ENCODE data around the gene PALLD.

The PALLD gene

DNA sequence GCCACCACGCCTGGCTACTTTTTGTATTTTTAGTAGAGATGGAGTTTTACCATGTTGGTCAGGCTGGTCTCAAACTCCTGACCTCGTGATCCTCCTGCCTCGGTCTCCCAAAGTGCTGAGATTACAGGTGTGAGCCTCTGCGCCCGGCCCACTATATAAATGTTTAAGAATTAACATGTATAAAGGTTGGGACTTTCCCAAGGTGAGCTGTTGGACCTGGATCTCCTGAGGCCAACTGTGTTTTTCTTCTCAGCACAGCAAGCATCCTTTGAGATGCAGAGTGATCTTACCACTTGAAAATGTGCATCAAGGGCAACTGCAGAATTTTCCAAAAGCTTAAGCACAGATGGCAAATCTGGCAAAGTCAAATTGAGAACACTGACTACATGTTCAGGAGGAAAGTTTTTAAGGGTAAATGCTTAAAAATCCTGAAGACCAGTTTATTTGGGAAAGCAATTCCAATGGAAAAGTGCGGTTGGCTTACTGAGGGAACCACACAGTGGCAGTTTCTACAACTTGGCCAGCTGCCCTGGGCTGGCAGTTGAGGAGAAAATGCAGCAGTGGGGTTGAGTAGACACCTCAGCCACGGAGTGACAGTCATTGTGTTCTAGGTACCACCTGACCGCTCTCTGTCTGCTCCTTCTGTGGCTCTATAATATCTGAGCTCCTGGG is 344.3 kb downstream of the PALLD start:
- no peak for DNase-seq

- DNase-seq, result no peak
These were observed 344.8 kb downstream of the PALLD start for GRCh38 chr4:168841672-168842019.

DNA sequence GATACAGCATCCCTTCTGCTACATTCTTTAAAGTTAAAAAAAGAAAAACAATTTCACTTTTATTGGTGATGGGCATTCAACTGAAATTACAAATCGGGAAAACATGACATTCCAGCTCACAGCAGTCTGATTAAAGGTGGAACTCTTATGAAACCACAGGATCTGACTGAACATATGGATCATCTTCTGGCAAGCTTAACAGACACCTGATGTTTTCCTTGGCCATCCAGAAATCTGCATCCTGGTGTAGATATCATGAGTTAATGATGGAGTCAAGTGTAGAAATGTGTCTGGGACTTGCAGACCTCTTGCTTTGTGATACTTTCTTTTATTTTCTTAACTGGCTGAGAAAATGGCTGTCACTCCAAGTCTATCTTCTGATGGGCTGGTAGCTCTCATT is 345.3 kb downstream of the PALLD start:
- no peak for DNase-seq

- no peak for DNase-seq
These were observed 346.8 kb downstream of the PALLD start for GRCh38 chr4:168843635-168844034.

- DNase-seq, result no peak
These were observed 347.6 kb downstream of the PALLD start for GRCh38 chr4:168844353-168845049.

DNA sequence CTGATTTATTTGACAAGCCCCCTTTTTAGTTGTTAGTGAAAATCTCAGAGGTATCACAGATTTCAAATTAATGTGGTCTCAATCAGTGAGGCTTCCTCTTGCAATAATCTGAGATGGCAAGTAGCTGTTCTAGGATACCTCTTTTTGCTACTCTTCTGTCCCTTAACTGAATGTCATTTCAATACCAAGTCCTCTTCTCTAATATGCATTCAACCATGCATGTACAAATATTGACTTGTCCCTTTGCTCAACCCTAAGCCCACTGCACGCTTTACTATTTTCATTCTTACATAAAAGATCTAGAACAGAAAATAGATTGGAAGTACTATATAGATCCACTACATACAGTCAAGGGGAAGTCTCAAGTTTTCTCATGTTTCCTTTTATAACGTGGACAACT is 349.0 kb downstream of the PALLD start:
- DNase-seq, result no peak

- DNase-seq, result no peak
These were observed 349.6 kb downstream of the PALLD start for GRCh38 chr4:168846414-168846813.

DNA sequence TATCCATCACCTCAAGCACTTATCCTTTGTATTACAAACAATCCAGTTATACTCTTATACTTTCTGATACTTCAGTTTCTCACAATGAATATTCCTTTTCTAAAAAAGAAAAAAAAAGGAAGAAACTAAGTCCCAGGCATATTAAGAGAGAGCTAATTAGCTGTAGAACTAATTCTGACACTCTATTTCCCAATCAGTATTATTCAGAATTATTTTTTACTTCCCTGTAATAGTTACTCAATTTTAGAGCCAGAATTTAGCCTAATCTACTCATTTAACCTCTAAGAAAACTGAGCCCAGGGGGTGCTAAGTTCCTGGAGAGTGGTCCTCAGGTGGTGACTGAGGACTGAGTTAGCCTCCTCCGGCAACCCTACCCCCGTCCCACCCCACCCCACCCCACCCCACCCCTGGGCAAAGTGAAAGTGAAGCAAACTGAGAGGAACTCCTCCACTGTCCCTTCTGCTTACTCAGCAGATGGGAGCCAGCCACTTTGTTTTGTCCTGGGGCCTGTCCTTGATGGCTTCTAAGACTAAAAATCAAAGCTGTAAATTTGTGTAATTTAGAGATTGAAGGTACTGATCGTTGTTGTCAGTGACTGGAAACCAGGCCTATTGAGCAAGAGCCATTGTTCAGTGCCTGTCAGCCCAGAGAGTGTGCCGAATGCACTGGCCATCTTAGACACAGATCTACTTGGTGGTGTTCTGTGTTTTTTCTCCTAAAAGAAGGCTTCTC is 351.1 kb downstream of the PALLD start:
- DNase-seq, result no peak

- no peak for DNase-seq
These were observed 352.3 kb downstream of the PALLD start for GRCh38 chr4:168849030-168849675.

- DNase-seq, result no peak
These were observed 353.1 kb downstream of the PALLD start for GRCh38 chr4:168849997-168850396.

DNA sequence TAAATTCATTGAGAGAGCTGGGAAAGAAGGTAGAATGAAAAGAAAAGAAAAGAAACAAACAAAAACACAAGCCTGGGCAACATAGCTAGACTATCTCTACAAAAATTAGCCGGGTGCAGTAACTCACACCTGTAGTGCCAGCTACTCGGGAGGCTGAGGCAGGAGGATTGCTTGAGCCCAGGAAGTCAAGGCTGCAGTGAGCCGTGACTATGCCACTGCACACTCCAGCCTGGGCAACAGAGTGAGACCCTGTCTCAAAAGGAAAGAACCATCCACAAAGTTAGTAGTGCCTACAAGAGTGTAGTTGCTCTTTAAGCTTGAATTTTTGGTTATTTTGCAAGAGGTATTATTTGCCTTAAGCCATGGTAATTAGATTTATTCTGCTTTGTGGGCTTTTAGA is 355.5 kb downstream of the PALLD start:
- DNase-seq, result no peak

- no peak for DNase-seq
These were observed 356.3 kb downstream of the PALLD start for GRCh38 chr4:168852933-168853713.

DNA sequence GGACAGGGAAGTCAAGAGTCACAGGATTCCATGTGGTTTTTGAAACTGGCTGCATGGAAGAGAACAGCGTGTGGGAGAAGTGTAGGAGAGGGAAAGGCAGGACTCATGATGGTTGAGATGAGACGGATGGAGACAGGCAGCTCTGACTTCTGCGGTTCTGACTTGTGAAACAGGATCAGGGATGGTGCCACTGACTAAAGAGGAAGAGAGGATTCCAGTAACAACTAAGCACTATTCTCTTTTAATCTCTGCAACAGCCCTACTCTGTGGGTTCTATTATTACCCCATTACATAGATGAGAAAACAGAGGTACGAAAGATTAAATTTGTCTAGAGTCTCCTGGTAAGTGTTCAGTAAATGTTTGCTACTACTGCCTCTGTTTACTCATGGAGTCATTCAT is 356.9 kb downstream of the PALLD start:
- no peak for DNase-seq

GRCh38 chr4:168854350-168854921 is 357.6 kb downstream of the PALLD start:
- DNase-seq, result no peak

- DNase-seq, result no peak
These were observed 359.5 kb downstream of the PALLD start for GRCh38 chr4:168856312-168856711.

GRCh38 chr4:168857009-168857408 is 360.2 kb downstream of the PALLD start:
- DNase-seq, result no peak

DNA sequence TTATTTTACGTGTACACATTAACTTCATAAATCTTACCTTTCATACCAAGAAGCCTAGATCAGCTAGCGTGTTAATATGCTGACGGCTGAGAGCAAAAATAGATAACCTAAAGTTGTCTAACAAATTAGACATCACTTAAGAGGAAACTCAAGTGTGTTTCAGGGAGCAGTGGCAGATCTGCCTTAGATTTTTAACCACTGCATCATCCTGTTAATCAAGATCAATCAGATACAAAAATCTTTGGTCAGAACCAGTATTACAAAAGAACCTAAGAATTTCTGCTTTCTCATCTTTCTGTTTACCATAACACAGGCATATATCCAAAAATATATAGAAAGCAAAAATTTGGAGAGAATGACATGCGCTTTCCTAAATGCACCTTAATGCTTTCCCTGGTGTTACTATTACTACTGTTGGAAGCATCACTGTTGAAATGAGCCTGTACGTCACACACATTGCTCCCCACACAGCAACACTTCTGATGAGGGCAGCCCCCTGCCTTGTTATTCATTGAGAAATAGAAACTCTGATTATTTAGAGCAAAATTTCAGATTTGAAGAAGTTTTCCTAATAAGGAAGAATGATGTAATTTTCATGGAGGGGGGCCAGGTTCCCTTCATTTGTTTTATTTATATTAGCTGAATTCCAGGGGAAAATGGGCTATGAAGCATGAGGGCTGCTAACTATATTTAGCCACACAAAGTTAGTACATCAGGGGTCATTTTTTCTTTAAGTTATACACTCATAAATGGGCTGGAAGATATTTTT is 360.9 kb downstream of the PALLD start:
- no peak for DNase-seq

GRCh38 chr4:168859100-168859499 is 362.2 kb downstream of the PALLD start:
- DNase-seq, result no peak

DNA sequence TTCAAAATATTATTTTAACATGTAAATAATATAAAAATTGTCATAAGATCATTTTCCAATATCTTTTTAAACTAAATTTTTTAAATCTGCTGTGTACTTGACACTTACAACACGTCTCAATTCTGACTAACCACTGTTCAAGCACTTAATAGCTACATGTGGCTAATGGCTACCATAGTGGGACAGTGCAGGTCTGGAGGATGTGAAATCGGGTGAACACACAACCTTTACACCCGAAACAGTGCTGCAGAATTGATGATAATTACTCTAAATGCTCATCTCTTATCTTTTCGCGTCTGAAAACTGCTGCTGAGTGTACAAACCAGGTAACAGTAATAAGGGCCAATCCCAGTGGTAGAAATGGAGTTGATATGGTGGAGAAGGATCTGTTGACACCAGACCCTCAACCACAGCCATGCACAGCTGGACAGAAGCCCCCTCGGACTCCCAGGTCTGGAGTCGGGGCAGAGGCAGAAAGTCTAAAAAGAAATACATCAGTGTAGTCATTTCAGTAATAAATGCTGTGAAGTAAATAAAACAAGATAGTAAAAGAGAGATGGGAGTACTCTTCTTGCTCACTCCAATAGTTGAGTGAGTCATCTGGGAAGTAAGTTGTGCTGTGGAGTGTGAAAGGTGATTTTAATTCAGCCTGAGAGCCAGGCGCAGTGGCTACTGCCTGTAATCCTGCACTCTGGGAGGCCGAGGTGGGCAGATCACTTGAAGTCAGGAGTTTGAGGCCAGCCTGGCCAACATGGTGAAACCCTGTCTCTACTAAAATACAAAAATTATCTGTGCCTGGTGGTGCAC is 363.2 kb downstream of the PALLD start:
- no peak for DNase-seq

DNA sequence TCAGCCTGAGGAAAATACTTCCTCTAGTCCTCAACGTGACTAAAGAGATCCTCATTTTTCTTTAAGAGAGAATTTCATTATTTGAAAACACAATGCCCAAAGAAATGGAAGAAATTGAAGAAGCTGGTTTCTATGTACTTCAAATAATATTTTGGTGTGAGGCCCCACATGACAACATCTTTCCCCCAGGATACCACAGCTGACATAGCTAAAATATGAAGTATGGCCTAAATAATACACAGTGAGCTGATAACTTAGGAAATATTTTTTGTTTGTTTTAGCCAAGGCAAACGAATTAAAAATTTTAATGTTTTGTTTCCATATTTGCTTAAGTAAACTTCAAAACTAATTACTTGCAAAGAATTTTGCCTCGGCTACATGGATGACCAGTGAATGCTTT is 364.0 kb downstream of the PALLD start:
- no peak for DNase-seq

Data from stimulated activated CD4-positive, alpha-beta T cell treated with anti-CD3 and anti-CD28 coated beads, Interleukin-4, amount 100 ng/mL, for 1 hour (primary cell).